Measurements from ENCODE around the gene CARD10.
A peak's percentile ranks its signal among the peaks of the same experiment; 100 is the strongest.
"Not testable (repeated sequence)": the region's sequence is repeated elsewhere in the genome, so short reads cannot be mapped to it uniquely, and the experiment has no call there.

The CARD10 gene

GRCh38 chr22:37551981-37552380, 32.8 kb upstream of the CARD10 start:
- no peak overlapping the region for H3K4me3 ChIP-seq (ENCODE audit: low read depth, low read length)
- no peak for DNase-seq (ENCODE audit: low read depth)
- TF ChIP-seq POLR2A (IDR thresholded peaks at IDR 0.05; ENCODE audit: extremely low read depth, insufficient read length) (no peak), MAX (IDR thresholded peaks at IDR 0.05; ENCODE audit: low read depth, low read length) (no peak), MYC (IDR thresholded peaks at IDR 0.05; ENCODE audit: low read depth, low read length) (no peak), CTCF (IDR thresholded peaks at IDR 0.05; ENCODE audit: low read depth, low read length) (no peak)

- not testable (repeated sequence) for DNase-seq (ENCODE audit: low read depth); H3K4me3 ChIP-seq (ENCODE audit: low read depth, low read length)
Observed at GRCh38 chr22:37550921-37551320, 31.7 kb upstream of the CARD10 start.

- H3K4me3 ChIP-seq (ENCODE audit: low read depth, low read length), result no peak overlapping the region
- peak; percentile 5 for TF ChIP-seq CTCF (IDR thresholded peaks at IDR 0.05; ENCODE audit: low read depth, low read length)
- no peak for TF ChIP-seq POLR2A (IDR thresholded peaks at IDR 0.05; ENCODE audit: extremely low read depth, insufficient read length)
- DNase-seq (ENCODE audit: low read depth), result no peak
Observed at GRCh38 chr22:37549704-37550059, 30.5 kb upstream of the CARD10 start.

GRCh38 chr22:37547251-37547741, 28.1 kb upstream of the CARD10 start:
- no peak for DNase-seq (ENCODE audit: low read depth)
- no peak for TF ChIP-seq CTCF (IDR thresholded peaks at IDR 0.05; ENCODE audit: low read depth, low read length)
- TF ChIP-seq POLR2A (IDR thresholded peaks at IDR 0.05; ENCODE audit: extremely low read depth, insufficient read length), result no peak
- TF ChIP-seq MAX (IDR thresholded peaks at IDR 0.05; ENCODE audit: low read depth, low read length), result no peak
- no peak for TF ChIP-seq MYC (IDR thresholded peaks at IDR 0.05; ENCODE audit: low read depth, low read length)
- H3K4me3 ChIP-seq (ENCODE audit: low read depth, low read length), result no peak overlapping the region

GRCh38 chr22:37546437-37547250, 27.4 kb upstream of the CARD10 start:
- no peak for TF ChIP-seq POLR2A (IDR thresholded peaks at IDR 0.05; ENCODE audit: extremely low read depth, insufficient read length)
- no peak for TF ChIP-seq CTCF (IDR thresholded peaks at IDR 0.05; ENCODE audit: low read depth, low read length)
- TF ChIP-seq MAX (IDR thresholded peaks at IDR 0.05; ENCODE audit: low read depth, low read length), result no peak
- no peak for TF ChIP-seq MYC (IDR thresholded peaks at IDR 0.05; ENCODE audit: low read depth, low read length)
- no peak overlapping the region for H3K4me3 ChIP-seq (ENCODE audit: low read depth, low read length)
- DNase-seq (ENCODE audit: low read depth), result no peak

- no peak overlapping the region for H3K4me3 ChIP-seq (ENCODE audit: low read depth, low read length)
- TF ChIP-seq CTCF (IDR thresholded peaks at IDR 0.05; ENCODE audit: low read depth, low read length) (no peak), MAX (IDR thresholded peaks at IDR 0.05; ENCODE audit: low read depth, low read length) (no peak), MYC (IDR thresholded peaks at IDR 0.05; ENCODE audit: low read depth, low read length) (no peak), POLR2A (IDR thresholded peaks at IDR 0.05; ENCODE audit: extremely low read depth, insufficient read length) (no peak)
- DNase-seq (ENCODE audit: low read depth), result no peak
Observed at GRCh38 chr22:37545703-37546436, 26.7 kb upstream of the CARD10 start.
